Stimulated activated naive CD4-positive, alpha-beta T cell (primary cell): ENCODE measurements around the gene HS6ST1.
A peak's percentile ranks its signal among the peaks of the same experiment; 100 is the strongest.
"Not testable (repeated sequence)": the region's sequence is repeated elsewhere in the genome, so short reads cannot be mapped to it uniquely, and the experiment has no call there.

Experiments used
- DNase-seq, 6 experiments: peaks; one replicate each; lab custom pipeline; 2025; lab: John Stamatoyannopoulos, UW

The HS6ST1 gene

GRCh38 chr2:128321784-128322714, 3.4 kb upstream of the HS6ST1 start:
- peak; percentile 58 to 78 (median 71) for DNase-seq

DNA sequence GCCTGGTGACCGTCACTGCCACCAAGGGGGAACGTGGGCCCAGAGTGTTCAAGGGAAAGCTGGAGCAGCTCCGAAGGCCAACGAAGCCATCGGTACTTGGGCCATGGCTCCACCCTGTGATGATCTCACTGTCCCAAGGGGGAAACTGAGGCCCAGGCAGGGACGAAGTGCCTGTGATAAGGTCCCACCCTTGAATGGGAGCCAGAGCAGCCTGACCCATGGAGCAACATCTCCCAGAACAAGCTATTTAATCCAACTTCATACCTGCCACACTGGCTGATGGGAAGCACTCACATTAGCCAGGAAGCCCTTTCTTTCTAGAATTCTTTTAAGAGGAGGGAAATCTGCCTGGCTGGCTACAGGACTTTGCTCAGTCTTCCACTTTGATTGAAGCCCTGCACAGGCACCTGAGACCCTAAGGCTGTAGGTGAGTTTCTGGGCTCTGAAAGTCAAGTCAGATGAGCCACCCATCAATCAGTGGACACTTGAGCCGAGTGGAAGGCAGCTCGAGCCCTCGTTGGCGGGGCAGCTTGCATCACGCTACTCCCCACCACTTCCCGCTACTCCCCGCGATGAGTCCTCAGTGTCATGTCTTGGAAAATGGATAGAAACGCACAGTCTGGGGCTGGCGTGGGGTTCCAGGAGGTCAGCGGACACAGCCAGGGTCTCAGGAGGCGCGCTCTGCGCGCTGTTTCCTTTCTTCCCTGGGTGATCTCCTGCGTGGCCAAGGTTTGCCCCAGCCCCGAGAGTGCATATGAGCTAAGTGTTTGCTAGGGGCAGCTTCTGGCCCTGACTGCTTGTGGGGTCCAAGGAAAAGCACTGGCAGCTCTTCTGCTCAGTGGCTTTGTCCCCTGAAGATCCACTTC, 2.5 kb upstream of the HS6ST1 start:
- no peak for DNase-seq

DNA sequence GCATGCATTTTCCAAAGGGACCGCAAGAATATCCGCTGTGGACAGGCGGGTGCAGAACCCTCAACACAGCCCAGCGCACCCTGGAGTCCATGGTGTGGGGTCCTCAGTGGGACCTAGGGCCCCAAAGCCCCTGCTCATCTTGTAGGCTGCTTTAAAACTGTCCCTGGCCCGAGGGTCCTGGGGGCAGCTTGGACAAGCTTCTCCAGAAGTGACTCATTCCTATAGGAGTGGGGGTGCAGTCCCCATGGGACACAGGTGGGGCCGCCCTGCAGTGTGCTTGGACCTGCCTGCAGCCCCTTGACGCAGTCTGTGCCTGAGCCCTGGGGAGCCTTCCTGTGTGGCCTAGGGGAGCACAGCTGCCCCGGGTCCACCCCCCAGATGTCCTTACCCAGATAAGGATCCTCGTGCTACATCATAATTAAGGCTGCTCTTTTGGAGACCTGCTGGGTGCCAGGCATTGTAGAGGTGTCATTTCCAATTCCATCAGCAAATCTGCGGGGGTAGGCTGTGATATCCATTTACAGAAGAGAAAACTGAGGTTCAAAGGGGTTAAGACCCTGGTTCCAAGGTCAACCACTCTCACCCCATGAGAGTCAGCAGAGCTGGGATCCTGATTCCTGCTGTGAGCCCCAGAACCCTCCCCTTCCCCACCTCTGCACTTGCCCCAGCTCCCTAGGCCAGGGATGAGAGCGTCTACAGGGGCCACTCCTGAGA, 1.7 kb upstream of the HS6ST1 start:
- DNase-seq, result no peak

DNA sequence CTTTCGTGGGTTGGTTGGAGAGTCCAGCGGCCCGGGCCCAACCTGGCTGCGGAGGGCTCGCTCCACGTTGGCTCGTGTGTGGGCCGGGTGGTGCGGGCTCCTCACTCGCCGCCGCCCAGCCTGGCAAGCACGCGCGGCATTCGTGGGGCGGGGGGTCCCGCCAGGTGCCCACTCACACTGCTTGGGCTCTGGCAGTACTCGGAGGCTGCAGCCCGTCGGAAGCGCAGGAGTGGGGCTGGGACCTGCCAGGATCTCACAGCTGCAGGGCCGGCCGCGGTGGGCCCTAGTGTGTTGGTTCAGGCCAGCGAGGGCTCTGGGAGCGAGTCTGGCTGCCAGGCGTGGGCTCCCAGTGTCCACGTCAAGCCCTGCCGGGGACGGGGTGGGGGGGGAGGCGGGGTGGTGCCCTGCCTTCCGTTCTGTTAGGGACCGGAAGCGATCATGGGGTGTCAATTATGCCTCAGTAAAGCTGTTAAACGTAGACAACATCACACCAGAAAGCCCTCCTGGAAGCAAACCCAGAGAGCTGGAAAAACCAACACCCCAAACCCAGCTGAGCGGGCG, 1.0 kb upstream of the HS6ST1 start:
- no peak for DNase-seq

- DNase-seq, result peak in 2 of 6 experiments; percentile 37 to 46
Observed at GRCh38 chr2:128318245-128318644, 423 bp downstream of the HS6ST1 start.

DNA sequence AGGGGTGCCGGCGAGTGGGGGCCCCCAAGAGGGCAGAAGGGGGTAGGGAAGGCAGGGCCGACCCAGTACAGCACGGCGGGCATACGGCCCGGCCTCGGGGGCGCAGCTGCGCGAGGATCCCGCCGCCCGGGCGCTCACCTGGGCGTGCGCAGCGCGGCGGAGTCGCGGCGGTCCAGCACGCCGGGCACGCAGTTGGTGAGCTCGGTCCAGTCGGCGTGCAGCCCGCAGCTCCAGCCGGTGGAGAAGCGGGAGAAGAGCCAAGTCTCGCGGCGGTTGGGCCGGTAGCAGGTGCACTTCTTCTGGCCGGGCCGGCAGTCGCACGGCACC, 806 bp downstream of the HS6ST1 start:
- not testable (repeated sequence) for DNase-seq

- DNase-seq, result peak in 1 of 6 experiments; percentile 16
Observed at GRCh38 chr2:128317181-128317898, 1.3 kb downstream of the HS6ST1 start.

- no peak for DNase-seq
Observed at GRCh38 chr2:128316777-128317180, 1.9 kb downstream of the HS6ST1 start.

DNA sequence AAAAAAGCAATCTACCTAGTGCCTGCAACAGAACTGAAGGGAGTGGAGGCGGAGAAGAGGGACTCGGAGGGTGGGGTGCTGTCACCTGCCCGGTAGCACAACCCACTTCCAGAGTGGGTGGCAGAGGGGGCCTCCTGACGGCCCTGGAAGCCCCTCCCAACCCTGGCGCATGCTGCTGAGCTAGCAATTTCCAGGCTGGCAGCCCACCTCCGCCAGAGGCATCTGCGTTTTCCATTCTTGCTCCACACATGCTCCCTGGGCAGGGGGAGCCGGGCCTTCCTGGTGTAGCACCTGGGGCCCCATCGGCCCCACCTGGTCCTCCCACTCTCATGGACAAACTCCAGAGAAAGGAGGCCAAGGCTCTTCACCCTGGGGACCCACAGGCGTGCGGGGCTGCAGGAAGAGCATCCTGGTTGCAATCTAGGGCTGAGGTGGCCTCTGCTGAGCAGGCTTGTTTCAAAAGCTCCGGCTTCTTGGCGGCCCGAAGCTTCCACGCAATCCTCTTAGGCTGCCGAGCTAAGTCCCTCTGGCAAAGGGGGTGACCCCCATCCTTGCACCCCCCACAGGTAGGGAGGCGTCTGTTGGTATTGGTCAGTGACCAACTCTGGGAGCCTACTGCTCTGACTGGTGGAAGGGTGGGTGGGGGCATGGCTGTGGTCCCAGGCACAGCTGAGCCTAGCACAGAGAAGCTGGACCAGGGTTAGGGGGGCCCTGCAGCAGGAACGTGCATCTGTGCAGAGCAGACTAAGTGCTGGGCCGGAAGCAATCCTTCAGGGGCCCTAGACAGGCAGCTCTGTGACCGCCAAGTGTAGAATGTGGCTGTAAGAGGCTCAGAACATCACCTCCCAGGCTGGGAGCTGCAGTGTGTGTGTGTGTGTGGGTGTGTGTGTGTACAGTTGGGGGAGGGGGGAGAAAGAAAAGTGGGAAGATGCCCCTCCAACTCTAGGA, 2.6 kb downstream of the HS6ST1 start:
- DNase-seq, result no peak

DNA sequence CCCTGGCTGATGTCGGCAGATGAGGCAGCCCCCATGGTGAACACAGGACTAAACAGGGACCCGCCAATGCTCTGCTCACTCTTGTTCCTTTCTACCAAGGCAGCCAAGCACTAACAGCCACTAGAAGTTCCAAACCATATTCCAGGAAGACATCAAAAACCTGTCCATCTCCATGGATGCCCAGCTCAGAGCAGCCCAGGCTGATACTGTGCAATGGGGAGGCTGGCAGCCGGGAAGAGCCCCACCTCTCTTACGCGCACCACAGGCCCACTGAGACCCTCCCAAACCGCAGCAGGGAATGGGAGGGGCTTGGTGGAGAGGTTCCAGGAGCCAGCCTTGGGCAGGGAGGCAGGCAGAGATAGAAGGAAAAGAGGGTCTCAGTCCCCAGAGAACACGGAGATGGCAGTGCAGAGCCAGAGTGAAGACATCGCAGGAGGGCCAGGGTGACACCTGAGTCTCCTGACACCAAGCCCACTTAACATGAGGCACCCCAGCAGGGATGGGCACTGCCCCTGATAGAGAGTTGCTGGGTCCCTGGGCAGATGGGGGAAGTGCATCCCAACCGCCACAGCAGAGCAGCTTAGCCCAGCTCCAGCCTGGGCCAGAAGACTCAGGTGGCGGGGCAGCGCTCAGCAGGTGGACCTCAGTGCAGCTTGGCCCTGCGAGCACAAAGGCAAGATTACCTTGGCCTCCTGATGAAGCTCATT, 3.4 kb downstream of the HS6ST1 start:
- DNase-seq, result no peak

GRCh38 chr2:128314348-128315121, 4.1 kb downstream of the HS6ST1 start:
- no peak for DNase-seq

- no peak for DNase-seq
Observed at GRCh38 chr2:128313931-128314347, 4.7 kb downstream of the HS6ST1 start.

DNA sequence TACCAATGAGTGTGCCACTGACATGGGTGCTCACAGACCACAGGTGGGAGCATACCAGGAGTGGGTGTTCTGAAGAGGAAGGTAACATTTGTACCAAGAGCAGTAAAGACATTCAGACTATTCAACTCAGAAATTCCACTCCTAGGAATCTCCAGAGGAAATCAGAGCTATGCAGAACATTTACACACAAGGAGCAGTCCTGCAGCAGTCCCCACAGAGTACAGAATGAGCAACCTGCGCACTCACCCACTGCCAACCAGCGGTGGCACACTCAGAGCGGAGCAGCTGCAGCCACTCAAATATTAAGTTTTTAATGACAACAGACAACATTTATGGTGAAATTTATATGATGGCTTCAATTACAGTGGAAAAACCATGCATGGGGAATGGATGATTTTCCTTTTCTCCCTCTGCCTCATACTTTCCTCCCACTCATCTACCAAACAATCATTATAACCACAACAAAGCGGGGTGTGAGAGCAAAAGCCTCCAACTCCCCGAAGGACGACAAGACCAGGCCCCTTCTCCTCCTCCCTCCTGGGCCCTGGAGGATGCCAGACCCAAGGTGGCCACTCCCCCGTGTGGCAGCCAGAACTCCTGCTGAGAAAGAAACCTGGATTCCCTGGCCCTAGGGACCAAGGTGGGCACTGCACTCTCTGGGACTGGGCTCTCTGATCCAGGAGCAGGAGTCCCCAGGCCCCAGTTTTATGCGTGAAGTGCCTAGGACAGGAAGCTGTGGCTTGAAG, 5.4 kb downstream of the HS6ST1 start:
- DNase-seq, result no peak

- no peak for DNase-seq
Observed at GRCh38 chr2:128312411-128312810, 6.3 kb downstream of the HS6ST1 start.

DNA sequence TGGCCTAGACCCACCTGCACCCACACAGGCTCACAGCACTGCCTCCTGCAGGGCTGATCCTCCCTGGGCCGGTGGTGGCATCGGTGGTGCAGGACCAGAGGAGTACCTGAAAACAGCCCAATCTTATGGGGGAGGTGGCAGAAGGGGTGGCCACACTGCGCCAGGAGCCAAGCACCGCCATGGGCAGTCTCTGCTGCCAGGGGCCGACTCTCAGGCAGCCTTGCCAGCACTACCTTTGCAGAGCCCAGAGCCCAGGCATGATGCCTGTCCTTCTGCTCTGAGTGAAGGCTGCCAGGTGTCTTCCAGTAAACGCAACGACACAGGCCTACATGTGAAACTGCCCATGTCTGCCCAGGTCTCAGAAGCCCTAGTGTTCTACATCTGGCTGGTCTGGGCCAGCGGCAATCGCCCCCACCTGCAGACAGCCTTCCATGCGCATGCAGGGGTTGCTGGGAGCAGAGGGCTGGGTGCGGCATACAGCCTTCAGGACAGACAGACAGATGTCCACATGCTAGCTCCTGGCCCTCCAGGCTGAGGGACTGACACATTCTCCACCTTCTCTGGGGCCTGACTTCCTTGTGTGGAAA, 6.8 kb downstream of the HS6ST1 start:
- no peak for DNase-seq

DNA sequence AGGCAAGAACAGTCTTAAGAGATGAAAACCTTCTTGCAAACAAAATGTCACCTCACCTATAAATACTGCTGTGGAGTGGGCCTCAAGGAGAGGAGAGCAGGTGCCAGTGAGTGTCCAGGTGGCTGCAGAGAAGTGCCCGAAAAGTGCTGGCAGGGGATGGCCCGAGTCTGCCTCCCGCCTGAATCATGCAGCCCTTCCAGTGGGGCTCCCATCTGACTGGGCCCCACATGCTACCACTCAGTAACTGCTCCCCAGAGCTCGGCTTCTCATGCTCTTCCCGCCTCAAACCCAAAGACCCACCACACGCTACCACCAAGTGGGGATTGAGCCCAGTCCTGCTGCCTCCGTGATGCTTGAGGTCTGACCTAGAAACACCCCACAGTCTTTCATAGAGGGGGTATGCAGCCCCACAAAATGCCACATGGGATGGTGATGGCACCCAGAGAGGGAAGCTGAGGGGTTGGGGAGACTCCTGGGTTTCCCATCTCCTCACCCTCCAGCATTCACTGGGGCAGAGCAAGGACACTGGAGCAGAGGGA, 7.4 kb downstream of the HS6ST1 start:
- DNase-seq, result no peak

DNA sequence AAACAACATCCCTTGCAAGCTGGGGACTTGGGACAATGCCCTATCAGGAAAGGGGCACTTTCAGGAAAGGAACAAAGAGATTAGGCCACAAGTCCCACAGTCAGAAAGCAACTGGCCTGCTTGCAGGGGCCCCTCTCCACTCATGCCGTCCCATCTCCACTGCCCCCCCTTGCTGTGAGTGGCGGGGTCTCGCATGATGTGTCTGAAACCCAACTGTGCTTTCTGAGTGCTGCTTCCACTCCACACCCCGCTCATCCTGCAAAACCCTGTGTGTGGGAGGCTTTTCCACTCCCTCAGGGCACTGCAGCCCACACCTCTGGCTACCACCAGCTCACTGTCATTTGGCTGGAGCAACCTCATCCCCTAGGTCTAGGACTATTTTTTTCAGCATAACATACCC, 7.9 kb downstream of the HS6ST1 start:
- no peak for DNase-seq
